Measurements from ENCODE around the gene BIN1.

DNA sequence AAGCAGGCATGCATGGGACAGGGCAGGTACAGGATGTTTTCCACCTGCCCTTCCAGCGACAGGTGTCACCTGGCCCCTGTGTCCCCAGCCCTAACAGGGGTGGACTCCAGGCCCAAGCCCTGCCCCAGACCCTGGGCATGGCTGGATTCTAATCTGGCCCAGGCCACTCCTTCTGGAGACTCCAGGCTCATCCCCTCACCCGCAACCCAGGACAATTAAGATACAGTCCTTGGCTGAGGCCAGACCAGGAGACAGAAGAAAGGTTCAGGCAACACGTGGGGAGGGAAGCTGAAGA, 9.5 kb downstream of the BIN1 start:
- TF ChIP-seq, protein P1, sequence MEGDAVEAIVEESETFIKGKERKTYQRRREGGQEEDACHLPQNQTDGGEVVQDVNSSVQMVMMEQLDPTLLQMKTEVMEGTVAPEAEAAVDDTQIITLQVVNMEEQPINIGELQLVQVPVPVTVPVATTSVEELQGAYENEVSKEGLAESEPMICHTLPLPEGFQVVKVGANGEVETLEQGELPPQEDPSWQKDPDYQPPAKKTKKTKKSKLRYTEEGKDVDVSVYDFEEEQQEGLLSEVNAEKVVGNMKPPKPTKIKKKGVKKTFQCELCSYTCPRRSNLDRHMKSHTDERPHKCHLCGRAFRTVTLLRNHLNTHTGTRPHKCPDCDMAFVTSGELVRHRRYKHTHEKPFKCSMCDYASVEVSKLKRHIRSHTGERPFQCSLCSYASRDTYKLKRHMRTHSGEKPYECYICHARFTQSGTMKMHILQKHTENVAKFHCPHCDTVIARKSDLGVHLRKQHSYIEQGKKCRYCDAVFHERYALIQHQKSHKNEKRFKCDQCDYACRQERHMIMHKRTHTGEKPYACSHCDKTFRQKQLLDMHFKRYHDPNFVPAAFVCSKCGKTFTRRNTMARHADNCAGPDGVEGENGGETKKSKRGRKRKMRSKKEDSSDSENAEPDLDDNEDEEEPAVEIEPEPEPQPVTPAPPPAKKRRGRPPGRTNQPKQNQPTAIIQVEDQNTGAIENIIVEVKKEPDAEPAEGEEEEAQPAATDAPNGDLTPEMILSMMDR (IDR thresholded peaks at IDR 0.05 in 2 of 3, conservative IDR thresholded peaks at IDR 0.05 in 1 of 3; ENCODE audit: borderline replicate concordance in 1 of 3, insufficient read depth in 1 of 3, low read depth in 2 of 3, low read length in 2 of 3) = no peak
- no peak for TF ChIP-seq EZH2 (IDR thresholded peaks at IDR 0.05)
- no peak for TF ChIP-seq SRF (IDR thresholded peaks at IDR 0.05; ENCODE audit: low read depth)
- TF ChIP-seq, protein P2, sequence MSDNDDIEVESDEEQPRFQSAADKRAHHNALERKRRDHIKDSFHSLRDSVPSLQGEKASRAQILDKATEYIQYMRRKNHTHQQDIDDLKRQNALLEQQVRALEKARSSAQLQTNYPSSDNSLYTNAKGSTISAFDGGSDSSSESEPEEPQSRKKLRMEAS (IDR thresholded peaks at IDR 0.05) = no peak
- no peak for TF ChIP-seq ZNF274 (IDR thresholded peaks at IDR 0.05; ENCODE audit: low read depth, low read length)
- TF ChIP-seq, protein P3, sequence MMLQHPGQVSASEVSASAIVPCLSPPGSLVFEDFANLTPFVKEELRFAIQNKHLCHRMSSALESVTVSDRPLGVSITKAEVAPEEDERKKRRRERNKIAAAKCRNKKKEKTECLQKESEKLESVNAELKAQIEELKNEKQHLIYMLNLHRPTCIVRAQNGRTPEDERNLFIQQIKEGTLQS (IDR thresholded peaks at IDR 0.05) = no peak
- TF ChIP-seq JUND (IDR thresholded peaks at IDR 0.05) = no peak
- TF ChIP-seq SP1 (IDR thresholded peaks at IDR 0.05; ENCODE audit: low read depth) = no peak
- no peak for TF ChIP-seq CEBPB (IDR thresholded peaks at IDR 0.05; ENCODE audit: low read depth)
- no peak for TF ChIP-seq POLR2AphosphoS5 (IDR thresholded peaks at IDR 0.05; ENCODE audit: low read depth, low read length)
- no peak for TF ChIP-seq POLR2A (IDR thresholded peaks at IDR 0.05; ENCODE audit: borderline replicate concordance, extremely low read depth, insufficient read depth, insufficient read length)
